Measurements from ENCODE around the gene FAM3C.
"Not testable (repeated sequence)": the region's sequence is repeated elsewhere in the genome, so short reads cannot be mapped to it uniquely, and the experiment has no call there.

Gene FAM3C

GRCh38 chr7:121329191-121330052 is 66.7 kb downstream of the FAM3C start:
- peak; percentile 13 for DNase-seq

GRCh38 chr7:121328508-121329190 is 67.5 kb downstream of the FAM3C start, which contains the start of gene WNT16:
TSS of gene WNT16 (plus strand) at chr7:121329000. CDS start at chr7:121329293, 293 bp downstream.
- no peak for DNase-seq

- no peak for DNase-seq
Measured at GRCh38 chr7:121327671-121328070, 68.4 kb downstream of the FAM3C start.

GRCh38 chr7:121323515-121324302 is 72.4 kb downstream of the FAM3C start:
- no peak for DNase-seq

- DNase-seq, result no peak
Measured at GRCh38 chr7:121322460-121322859, 73.6 kb downstream of the FAM3C start.

- not testable (repeated sequence) for DNase-seq
Measured at GRCh38 chr7:121315170-121315569, 80.9 kb downstream of the FAM3C start.

- DNase-seq, result no peak
Measured at GRCh38 chr7:121313793-121314676, 82.1 kb downstream of the FAM3C start.

- no peak for DNase-seq
Measured at GRCh38 chr7:121313220-121313792, 82.8 kb downstream of the FAM3C start.

- no peak for DNase-seq
Measured at GRCh38 chr7:121307021-121307574, 89.0 kb downstream of the FAM3C start.

- DNase-seq, result no peak
Measured at GRCh38 chr7:121306565-121306964, 89.5 kb downstream of the FAM3C start.

- DNase-seq, result no peak
Measured at GRCh38 chr7:121305109-121305508, 91.0 kb downstream of the FAM3C start.

- DNase-seq, result no peak
Measured at GRCh38 chr7:121304102-121304658, 91.9 kb downstream of the FAM3C start.

- no peak for DNase-seq
Measured at GRCh38 chr7:121303422-121304101, 92.5 kb downstream of the FAM3C start.

- no peak for DNase-seq
Measured at GRCh38 chr7:121302214-121302745, 93.8 kb downstream of the FAM3C start.

GRCh38 chr7:121301446-121302213 is 94.5 kb downstream of the FAM3C start:
- DNase-seq, result no peak

GRCh38 chr7:121300685-121301420 is 95.3 kb downstream of the FAM3C start:
- DNase-seq, result no peak

Measured in CD4-positive, alpha-beta T cell treated with Interferon gamma for 1 hour (primary cell).